K562 (cell line): ENCODE measurements around the gene ZC3H12A. TPM values are rescaled to one million over a fixed set of nuclear protein-coding genes. Genes with fewer than 3 reads are reported as not detected.

Source experiments
- FOXJ2 ChIP-seq: fragments of 200-800 bp; sonication (Bioruptor generic); IDR thresholded peaks from 2 replicates; pipeline ENCODE4 v1.6.1; 2016; ENCODE audit warnings: missing genetic modification characterization, missing compliant biosample characterization
- HNRNPL ChIP-seq: fragments of 200-400 bp; formaldehyde crosslinking; IDR thresholded peaks from 2 replicates; pipeline ENCODE4 v1.6.1; 2017; ENCODE audit warnings: low read depth, mild to moderate bottlenecking, low read length
- PURB ChIP-seq: sonication (generic); formaldehyde crosslinking; IDR thresholded peaks from 2 replicates; pipeline ENCODE4 v1.9.0; 2021; ENCODE audit warnings: low read depth, mild to moderate bottlenecking, missing genetic modification reagents
- PYGO2 ChIP-seq: fragments of 450-650 bp; IDR thresholded peaks from 2 replicates; pipeline ENCODE4 v1.6.1; 2016; ENCODE audit warnings: mild to moderate bottlenecking, missing genetic modification characterization, moderate library complexity, missing compliant biosample characterization
- SIN3B ChIP-seq: fragments of 450-650 bp; IDR thresholded peaks from 2 replicates; pipeline ENCODE4 v1.6.1; 2017; ENCODE audit warnings: low read depth, mild to moderate bottlenecking, moderate library complexity
- ZNF224 ChIP-seq: sonication (generic); formaldehyde crosslinking; IDR thresholded peaks from 2 replicates; pipeline ENCODE4 v1.8.0; 2022; ENCODE audit warnings: mild to moderate bottlenecking, missing genetic modification reagents
- ZNF347 ChIP-seq: fragments of 450-650 bp; formaldehyde crosslinking; IDR thresholded peaks from 2 replicates; pipeline ENCODE4 v1.4.0; 2020; ENCODE audit warnings: low read depth, mild to moderate bottlenecking, moderate library complexity
- ZNF518B ChIP-seq: fragments of 250-450 bp; sonication (Bioruptor Pico); IDR thresholded peaks from 2 replicates; pipeline ENCODE4 v1.5.0; 2021; ENCODE audit warnings: mild to moderate bottlenecking, moderate library complexity
- polyA plus RNA-seq, 8 experiments: library from polyadenylated mRNA; depleted of rRNA in 4 of 8; stranded (reverse) in 5 of 8; unstranded in 3 of 8; fragments of >200 nt; fragmentation: Nextera tagmentation in 2 of 8; fragmentation: Illumina TruSeq in 1 of 8; extraction: Ambion mirVana in 2 of 8; extraction: Trizol in 1 of 8; gene quantifications; 2 replicates each; pipeline versions ENCODE4 v1.2.1 to v1.2.3, GENCODE V29; 2011 to 2014; ENCODE audit warnings: inconsistent platforms in 1 of 8, missing spikeins in 1 of 8
- total RNA-seq, 7 experiments: library from RNA; depleted of rRNA in 6 of 7; stranded (reverse); fragments of >200 nt in 6 of 7; fragmentation: Illumina TruSeq in 2 of 7; extraction: Trizol in 2 of 7; gene quantifications; 2 replicates each; pipeline versions ENCODE4 v1.2.1 to v1.2.3, GENCODE V29; 2011 to 2021; ENCODE audit warnings: low replicate concordance in 1 of 7
- TF ChIP-seq, protein P1 (sequence below), 2 experiments: fragments of 450-650 bp in 1 of 2; sonication (generic) in 1 of 2; formaldehyde crosslinking in 1 of 2; IDR thresholded peaks; 2 replicates each; pipeline versions ENCODE4 v1.7.1 to v1.9.0; 2016 to 2022; ENCODE audit warnings: inconsistent platforms in 1 of 2, mild to moderate bottlenecking in 1 of 2, missing genetic modification reagents in 1 of 2
- TF ChIP-seq, protein P2 (sequence below): fragments of 250-450 bp; sonication (Bioruptor Pico); IDR thresholded peaks from 2 replicates; pipeline ENCODE4 v1.5.0; 2021; ENCODE audit warnings: mild to moderate bottlenecking, borderline replicate concordance
- TF ChIP-seq, protein P3 (sequence below): fragments of 250-450 bp; sonication (Bioruptor Pico); IDR thresholded peaks from 2 replicates; pipeline ENCODE4 v1.9.0; 2021; ENCODE audit warnings: mild to moderate bottlenecking

The ZC3H12A gene
- total and polyA plus RNA-seq, 9 of the 15 experiments (the other 6 are each of a cell fraction or from before 2014, with no cell fraction given): 0.14 to 9.4 (median 6.7) TPM

GRCh38 chr1:37474046-37474696 is at the start of gene ZC3H12A (continued):
- TF ChIP-seq, protein P1, sequence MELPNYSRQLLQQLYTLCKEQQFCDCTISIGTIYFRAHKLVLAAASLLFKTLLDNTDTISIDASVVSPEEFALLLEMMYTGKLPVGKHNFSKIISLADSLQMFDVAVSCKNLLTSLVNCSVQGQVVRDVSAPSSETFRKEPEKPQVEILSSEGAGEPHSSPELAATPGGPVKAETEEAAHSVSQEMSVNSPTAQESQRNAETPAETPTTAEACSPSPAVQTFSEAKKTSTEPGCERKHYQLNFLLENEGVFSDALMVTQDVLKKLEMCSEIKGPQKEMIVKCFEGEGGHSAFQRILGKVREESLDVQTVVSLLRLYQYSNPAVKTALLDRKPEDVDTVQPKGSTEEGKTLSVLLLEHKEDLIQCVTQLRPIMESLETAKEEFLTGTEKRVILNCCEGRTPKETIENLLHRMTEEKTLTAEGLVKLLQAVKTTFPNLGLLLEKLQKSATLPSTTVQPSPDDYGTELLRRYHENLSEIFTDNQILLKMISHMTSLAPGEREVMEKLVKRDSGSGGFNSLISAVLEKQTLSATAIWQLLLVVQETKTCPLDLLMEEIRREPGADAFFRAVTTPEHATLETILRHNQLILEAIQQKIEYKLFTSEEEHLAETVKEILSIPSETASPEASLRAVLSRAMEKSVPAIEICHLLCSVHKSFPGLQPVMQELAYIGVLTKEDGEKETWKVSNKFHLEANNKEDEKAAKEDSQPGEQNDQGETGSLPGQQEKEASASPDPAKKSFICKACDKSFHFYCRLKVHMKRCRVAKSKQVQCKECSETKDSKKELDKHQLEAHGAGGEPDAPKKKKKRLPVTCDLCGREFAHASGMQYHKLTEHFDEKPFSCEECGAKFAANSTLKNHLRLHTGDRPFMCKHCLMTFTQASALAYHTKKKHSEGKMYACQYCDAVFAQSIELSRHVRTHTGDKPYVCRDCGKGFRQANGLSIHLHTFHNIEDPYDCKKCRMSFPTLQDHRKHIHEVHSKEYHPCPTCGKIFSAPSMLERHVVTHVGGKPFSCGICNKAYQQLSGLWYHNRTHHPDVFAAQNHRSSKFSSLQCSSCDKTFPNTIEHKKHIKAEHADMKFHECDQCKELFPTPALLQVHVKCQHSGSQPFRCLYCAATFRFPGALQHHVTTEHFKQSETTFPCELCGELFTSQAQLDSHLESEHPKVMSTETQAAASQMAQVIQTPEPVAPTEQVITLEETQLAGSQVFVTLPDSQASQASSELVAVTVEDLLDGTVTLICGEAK (IDR thresholded peaks at IDR 0.05): peak; percentile 24; the same call in 1 of the 2 replicates
- TF ChIP-seq, protein P1 (CRISPR knock-in tag; IDR thresholded peaks at IDR 0.05): no peak
- TF ChIP-seq SIN3B (0 out of 2 replicates have a peak, but pooled peaks have one; percentile 40), PURB (CRISPR knock-in tag) (no peak), ZNF224 (CRISPR knock-in tag) (no peak), ZNF518B (CRISPR knock-in tag) (no peak), PYGO2 (tag) (no peak), FOXJ2 (no peak), HNRNPL (peak; percentile 91), ZNF347 (CRISPR knock-in tag) (no peak)
- TF ChIP-seq, protein P2, sequence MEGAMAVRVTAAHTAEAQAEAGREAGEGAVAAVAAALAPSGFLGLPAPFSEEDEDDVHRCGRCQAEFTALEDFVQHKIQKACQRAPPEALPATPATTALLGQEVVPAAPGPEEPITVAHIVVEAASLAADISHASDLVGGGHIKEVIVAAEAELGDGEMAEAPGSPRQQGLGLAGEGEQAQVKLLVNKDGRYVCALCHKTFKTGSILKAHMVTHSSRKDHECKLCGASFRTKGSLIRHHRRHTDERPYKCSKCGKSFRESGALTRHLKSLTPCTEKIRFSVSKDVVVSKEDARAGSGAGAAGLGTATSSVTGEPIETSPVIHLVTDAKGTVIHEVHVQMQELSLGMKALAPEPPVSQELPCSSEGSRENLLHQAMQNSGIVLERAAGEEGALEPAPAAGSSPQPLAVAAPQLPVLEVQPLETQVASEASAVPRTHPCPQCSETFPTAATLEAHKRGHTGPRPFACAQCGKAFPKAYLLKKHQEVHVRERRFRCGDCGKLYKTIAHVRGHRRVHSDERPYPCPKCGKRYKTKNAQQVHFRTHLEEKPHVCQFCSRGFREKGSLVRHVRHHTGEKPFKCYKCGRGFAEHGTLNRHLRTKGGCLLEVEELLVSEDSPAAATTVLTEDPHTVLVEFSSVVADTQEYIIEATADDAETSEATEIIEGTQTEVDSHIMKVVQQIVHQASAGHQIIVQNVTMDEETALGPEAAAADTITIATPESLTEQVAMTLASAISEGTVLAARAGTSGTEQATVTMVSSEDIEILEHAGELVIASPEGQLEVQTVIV (CRISPR knock-in tag): no peak
- TF ChIP-seq, protein P3, sequence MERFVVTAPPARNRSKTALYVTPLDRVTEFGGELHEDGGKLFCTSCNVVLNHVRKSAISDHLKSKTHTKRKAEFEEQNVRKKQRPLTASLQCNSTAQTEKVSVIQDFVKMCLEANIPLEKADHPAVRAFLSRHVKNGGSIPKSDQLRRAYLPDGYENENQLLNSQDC (CRISPR knock-in tag): no peak
